GM12801 (cell line): ENCODE data around the gene NANOS2.

ENCODE experiments used
- TF ChIP-seq, protein P1 (sequence below): IDR thresholded peaks from one replicate; pipeline ENCODE4 v1.5.1; 2011; ENCODE audit warnings: control low read depth; ENCODE audit not compliant: insufficient read length; ENCODE audit errors: extremely low read depth

NANOS2 gene

DNA sequence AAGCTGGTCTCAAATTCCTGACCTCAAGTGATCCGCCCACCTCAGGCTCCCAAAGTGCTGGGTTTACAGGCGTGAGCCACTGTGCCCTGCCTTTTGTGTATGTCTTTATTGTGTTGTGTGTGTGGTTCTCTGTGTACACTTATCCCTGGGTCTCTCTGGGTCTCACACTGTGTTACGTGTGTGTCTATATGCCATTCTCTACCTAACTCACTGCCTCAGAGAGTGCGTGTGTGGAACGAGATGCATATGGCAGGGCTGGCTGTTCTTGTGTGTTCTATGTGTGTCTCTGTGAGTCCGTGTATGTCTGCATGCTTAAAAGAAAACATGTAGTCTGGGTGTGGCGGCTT, 40.0 kb downstream of the NANOS2 start:
- TF ChIP-seq, protein P1, sequence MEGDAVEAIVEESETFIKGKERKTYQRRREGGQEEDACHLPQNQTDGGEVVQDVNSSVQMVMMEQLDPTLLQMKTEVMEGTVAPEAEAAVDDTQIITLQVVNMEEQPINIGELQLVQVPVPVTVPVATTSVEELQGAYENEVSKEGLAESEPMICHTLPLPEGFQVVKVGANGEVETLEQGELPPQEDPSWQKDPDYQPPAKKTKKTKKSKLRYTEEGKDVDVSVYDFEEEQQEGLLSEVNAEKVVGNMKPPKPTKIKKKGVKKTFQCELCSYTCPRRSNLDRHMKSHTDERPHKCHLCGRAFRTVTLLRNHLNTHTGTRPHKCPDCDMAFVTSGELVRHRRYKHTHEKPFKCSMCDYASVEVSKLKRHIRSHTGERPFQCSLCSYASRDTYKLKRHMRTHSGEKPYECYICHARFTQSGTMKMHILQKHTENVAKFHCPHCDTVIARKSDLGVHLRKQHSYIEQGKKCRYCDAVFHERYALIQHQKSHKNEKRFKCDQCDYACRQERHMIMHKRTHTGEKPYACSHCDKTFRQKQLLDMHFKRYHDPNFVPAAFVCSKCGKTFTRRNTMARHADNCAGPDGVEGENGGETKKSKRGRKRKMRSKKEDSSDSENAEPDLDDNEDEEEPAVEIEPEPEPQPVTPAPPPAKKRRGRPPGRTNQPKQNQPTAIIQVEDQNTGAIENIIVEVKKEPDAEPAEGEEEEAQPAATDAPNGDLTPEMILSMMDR: no peak

DNA sequence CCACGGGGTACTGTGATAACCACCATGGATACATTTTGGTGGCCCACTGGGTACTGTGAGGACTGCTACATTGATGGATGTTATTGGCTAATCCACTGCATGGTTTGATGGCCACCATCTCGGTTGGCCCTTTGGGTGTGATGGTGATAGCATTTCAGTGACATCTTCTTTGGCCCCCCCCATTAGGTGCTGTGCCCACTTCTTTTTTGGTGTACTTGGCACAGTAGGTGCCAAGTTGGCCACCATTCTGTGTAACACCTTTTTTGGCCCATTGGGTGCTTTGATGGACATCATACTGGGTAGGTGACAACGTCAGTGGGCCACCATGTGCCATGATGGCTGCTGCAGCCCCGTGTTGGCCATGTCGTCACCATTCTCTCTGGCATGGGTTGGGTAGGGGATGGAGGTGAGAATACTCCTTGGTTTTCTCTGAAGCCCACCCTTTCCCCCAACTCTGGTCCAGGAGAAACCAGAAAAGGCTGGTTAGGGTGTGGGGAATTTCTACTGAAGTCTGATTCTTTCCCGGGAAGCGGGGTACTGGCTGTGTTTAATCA, 41.3 kb downstream of the NANOS2 start:
- TF ChIP-seq, protein P1: no peak

DNA sequence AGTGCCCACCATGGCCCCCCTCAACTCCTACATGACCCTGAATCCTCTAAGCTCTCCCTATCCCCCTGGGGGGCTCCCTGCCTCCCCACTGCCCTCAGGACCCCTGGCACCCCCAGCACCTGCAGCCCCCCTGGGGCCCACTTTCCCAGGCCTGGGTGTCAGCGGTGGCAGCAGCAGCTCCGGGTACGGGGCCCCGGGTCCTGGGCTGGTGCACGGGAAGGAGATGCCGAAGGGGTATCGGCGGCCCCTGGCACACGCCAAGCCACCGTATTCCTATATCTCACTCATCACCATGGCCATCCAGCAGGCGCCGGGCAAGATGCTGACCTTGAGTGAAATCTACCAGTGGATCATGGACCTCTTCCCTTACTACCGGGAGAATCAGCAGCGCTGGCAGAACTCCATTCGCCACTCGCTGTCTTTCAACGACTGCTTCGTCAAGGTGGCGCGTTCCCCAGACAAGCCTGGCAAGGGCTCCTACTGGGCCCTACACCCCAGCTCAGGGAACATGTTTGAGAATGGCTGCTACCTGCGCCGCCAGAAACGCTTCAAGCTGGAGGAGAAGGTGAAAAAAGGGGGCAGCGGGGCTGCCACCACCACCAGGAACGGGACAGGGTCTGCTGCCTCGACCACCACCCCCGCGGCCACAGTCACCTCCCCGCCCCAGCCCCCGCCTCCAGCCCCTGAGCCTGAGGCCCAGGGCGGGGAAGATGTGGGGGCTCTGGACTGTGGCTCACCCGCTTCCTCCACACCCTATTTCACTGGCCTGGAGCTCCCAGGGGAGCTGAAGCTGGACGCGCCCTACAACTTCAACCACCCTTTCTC, 42.3 kb downstream of the NANOS2 start:
- TF ChIP-seq, protein P1: no peak

DNA sequence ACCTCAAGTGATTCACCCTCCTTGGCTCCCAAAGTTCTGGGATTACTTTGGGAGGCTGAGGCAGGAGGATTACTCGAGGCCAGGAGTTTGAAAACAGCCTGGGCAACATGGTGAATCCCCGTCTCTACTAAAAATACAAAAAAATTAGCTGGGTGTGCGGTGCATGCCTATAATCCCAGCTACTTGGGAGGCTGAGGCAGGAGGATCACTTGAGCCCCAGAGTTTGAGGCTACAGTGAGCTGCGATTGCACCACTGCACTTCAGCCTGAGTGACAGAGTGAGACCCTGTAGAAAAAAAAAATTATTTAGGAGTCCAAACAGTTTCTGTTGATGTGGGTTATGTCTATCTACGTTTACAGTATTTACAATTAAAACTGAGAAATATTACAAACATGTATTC, 43.8 kb downstream of the NANOS2 start:
- TF ChIP-seq, protein P1: no peak

DNA sequence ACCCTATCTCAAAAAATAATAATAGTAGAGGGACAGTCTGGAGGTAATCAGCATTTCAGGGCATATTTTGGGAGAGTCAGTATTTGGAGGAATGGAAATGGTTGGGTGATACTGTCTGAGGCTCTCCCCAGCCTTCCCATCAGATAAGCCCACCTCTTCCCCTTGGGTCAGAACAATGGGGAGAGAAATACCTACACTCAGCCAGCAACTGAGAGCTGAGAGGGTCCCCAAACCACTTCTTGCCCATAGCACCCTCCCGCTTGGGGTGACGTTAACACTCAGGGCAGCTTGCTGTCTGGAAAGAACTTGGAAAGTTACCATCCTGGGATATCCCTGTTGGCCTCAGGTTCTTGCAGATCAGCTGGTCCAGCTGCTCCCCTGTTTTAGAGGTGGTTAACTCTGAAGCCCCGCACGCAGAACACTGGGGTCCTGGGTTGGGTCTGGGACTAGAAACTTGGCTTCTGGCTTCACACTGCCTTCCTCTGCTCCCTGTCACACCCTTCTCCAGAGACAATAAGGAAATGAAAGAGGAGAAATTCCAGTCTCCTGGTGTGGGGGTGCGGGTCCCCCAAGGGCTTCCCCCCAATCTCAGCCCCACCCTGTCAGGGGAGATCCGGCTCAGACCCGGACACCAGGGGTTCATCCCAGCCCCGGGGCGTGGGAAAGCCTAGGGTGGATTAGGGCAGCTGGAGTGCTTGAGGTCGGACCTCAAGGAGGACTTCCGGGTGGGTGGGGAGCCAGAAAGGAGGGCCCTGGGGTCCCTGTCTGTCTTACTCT, 48.0 kb downstream of the NANOS2 start:
- TF ChIP-seq, protein P1: no peak

DNA sequence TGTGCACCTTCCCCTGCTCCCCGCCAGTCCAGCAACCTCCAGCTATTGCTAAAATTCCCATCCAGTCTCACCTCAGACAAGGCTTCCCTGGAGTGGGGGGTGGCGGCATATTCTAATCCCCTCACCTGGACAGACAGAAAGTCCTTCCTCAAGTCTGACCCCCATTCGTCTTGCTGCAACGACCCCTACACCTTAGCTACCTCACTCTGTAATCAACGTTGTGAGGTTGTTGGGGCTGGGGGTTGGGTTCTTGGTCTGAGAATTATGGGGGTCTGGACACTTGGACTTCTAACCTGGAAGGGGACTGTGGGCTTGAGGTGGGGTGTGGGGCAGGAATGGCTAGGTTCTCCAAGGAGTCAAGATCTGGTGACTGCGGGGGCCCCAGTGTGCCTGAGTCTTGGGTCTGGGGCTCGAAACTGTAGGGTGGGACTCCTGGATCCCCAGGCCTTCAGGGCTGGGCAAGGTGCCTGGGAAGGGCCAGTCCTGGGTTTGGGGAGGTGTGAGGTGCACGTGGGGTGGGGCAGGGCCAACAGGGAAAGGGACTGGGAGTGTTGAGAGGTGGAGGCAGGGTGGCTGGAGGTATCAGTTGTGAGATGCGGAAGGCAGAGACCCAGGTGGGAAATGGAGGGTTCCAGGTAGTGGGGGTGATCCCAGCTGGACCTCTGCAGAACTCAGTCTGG, 49.2 kb downstream of the NANOS2 start:
- TF ChIP-seq, protein P1: no peak

DNA sequence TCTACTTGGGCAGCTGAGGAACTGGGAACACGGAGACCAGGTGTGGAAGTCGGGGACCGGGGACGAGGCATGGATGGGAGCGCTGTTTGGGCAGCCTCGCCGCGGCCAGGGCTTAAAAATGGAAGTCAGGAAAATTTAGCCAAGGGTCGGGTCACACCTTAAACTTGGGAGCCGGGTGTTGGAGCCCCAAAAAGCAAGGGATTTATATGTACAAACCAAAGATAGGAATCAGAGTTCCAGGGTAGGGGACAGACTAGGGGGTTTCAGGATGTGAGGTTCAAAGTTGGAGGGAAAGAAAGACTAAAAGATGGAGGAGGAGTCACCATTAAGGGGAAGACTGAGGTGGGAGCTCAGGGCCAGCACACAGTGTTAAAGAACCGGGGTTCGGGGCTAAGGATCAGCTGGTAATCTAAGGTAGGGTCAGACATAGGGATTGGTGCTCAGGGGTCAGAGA, 49.9 kb downstream of the NANOS2 start:
- TF ChIP-seq, protein P1: no peak
